Thyroid gland (tissue), 4 donors: ENCODE measurements around the gene ITCH. TPM values are rescaled to one million over a fixed set of nuclear protein-coding genes. Genes with fewer than 3 reads are reported as not detected.

Source experiments
- DNase-seq, 2 donors: peaks; one replicate each; pipeline ENCODE4 v3.0.0-alpha.2; 2019
- H3K27ac ChIP-seq, 3 donors: fragments of 200-600 bp; sonication (generic); 1 replicate in 2 of 3; 2 replicates in 1 of 3; pipeline ENCODE4 v1.5.1; 2016 to 2019; ENCODE audit warnings: mild to moderate bottlenecking in 1 of 3, moderate library complexity in 1 of 3
- H3K27me3 ChIP-seq: fragments of 200-600 bp; sonication (generic); one replicate; pipeline ENCODE4 v1.5.1; 2019
- H3K36me3 ChIP-seq, 2 donors: fragments of 200-600 bp; sonication (generic); one replicate each; pipeline ENCODE4 v1.5.1; 2016 to 2019
- H3K4me1 ChIP-seq, 2 donors: fragments of 200-600 bp; sonication (generic); one replicate each; pipeline ENCODE4 v1.5.1; 2017 to 2019
- H3K4me3 ChIP-seq, 3 donors: fragments of 200-600 bp; sonication (generic); replicated peaks in 1 of 3; 1 replicate in 2 of 3; 2 replicates in 1 of 3; pipeline ENCODE4 v1.5.1; 2016; ENCODE audit warnings: mild to moderate bottlenecking in 1 of 3
- H3K9me3 ChIP-seq: fragments of 200-600 bp; sonication (generic); one replicate; pipeline ENCODE4 v1.5.1; 2017
- CTCF ChIP-seq, 6 experiments: fragments of 200-600 bp in 3 of 6; fragments of 450-650 bp in 3 of 6; sonication (generic) in 3 of 6; IDR thresholded peaks; one replicate each; pipeline ENCODE4 v1.5.1; 2016 to 2019; ENCODE audit warnings: antibody characterized with exemption in 6 of 6, mild to moderate bottlenecking in 2 of 6, inconsistent platforms in 1 of 6, moderate library complexity in 1 of 6
- POLR2A ChIP-seq, 2 donors: fragments of 450-650 bp; IDR thresholded peaks; one replicate each; pipeline ENCODE4 v1.6.1; 2017; ENCODE audit warnings: antibody characterized with exemption in 2 of 2, mild to moderate bottlenecking in 2 of 2, moderate library complexity in 1 of 2
- WGBS, 2 donors: methylation state at CpG; one replicate each; pipeline ENCODE4 v1.1.5; 2017; 5-methylcytosine and 5-hydroxymethylcytosine counted together
- intact Hi-C: fragments of 100-400 bp; cut with DNase I; formaldehyde crosslinking; loops from one replicate; pipeline ENCODE4 v1.15.1; 2023
- total RNA-seq, 4 donors: library from RNA; depleted of rRNA; stranded (reverse); fragments of >200 nt; gene quantifications; one replicate each; pipeline ENCODE4 v1.2.3, GENCODE V29; 2016

ITCH gene
- total RNA-seq: 100 to 1,000 TPM in 1 of 4 donors, 10 to 100 TPM in 3; 67.5 to 120 (median 75.5) TPM

DNA sequence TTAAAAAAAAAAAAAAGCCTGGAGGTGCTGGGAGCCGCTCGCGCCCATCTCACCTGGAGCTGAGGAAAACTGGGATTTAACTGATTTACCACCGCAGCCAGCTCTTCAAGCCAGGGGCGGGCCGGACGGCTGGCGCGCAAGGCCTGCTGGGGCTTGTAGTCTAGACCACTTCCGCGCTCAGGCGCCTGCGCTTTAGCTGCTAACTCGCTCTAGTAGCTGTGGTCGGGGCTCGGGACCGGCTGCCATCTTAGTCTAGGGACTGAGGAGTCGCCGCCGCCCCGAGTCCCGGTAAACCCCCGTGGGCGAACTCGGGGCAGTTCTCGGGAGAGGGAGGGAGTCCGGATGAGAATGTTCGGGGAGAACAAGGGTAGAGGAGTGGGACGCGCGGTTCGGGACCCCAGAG is at the start of gene ITCH:
ITCH (plus strand) TSS at position 212 of the 403 bp plus-strand sequence. CDS start 30,539 bp downstream, outside the sequence.
- Histone ChIP-seq H3K27me3 (no peaks in the 10 kb centered on the region), H3K4me1 (peaks cover 37 to 49% of the 10 kb centered on the region in 2 donors), H3K27ac (peak within 1 kb of the TSS; percentile 87 to 91 (median 89)), H3K9me3 (no peaks in the 10 kb centered on the region), H3K4me3 (peak within 1 kb of the TSS; percentile 90 to 100 (median 93)), H3K36me3 (no peaks in the 10 kb centered on the region)
- intact Hi-C loops: no loop called here
- TF ChIP-seq POLR2A (IDR thresholded peaks at IDR 0.05) (peak; percentile 75 to 97), CTCF (IDR thresholded peaks at IDR 0.05) (no peak)
- peak; percentile 97 to 98 for DNase-seq
- 0% methylated on average over 13 to 32 of the region's 32 CpGs for WGBS, 2 donors

GRCh38 chr20:34315236-34315635 is 47.8 kb upstream of the ITCH start:
- DNase-seq: no peak
- TF ChIP-seq POLR2A (IDR thresholded peaks at IDR 0.05) (no peak), CTCF (IDR thresholded peaks at IDR 0.05) (no peak)
- H3K27ac ChIP-seq: no peak overlapping the region
- intact Hi-C loops: loop anchor here (10.0 kb wide), 1 partner anchor 220 kb away; no protein-coding TSS in a partner anchor
- no peaks in the 10 kb centered on the region for H3K9me3 ChIP-seq
- no peaks in the 10 kb centered on the region for H3K27me3 ChIP-seq
- H3K4me1 ChIP-seq: peaks cover 0 to 9% of the 10 kb centered on the region in 2 donors
- 88 to 90% methylated on average over 3 of the region's 3 CpGs for WGBS, 2 donors
- H3K36me3 ChIP-seq: no peaks in the 10 kb centered on the region
- H3K4me3 ChIP-seq: no peak overlapping the region

DNA sequence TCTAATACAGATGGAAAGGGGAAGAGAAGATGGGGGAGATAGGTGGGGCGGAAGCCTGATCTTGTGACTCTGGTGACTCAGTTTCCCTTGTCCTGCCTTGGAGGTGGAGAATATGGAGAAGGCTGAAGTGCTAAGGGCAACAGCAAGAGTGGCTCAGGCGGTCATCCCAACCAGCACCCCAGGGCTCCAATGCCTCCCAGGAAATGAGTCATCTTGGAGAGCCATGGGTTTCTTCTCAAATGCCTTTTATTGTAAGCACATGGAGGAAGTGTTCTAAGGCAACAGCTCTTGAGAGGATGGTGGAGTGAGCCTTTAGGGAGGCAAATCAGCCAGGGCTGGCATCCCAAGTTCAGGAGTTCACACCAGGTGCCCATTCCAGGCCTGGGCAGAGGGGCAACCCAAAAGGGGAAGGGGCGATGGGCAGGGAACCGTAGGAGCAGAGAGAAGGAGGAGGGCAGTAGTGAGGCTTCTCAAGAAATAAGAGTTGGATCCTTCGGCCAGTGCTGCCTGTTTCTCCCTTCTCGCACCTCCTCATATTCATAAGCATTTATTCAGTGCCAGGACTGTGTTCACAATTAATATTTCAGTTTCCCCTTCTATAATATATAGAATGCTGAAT is 46.8 kb upstream of the ITCH start:
- WGBS, 2 donors: 92 to 94% methylated on average over 6 of the region's 6 CpGs
- Histone ChIP-seq H3K4me3 (no peak overlapping the region), H3K4me1 (peaks cover 0 to 9% of the 10 kb centered on the region in 2 donors), H3K9me3 (no peaks in the 10 kb centered on the region), H3K36me3 (no peaks in the 10 kb centered on the region), H3K27ac (no peak overlapping the region), H3K27me3 (no peaks in the 10 kb centered on the region)
- intact Hi-C loops: loop anchor here (10.0 kb wide), 1 partner anchor 218 kb away; no protein-coding TSS in a partner anchor
- TF ChIP-seq POLR2A (IDR thresholded peaks at IDR 0.05) (no peak), CTCF (IDR thresholded peaks at IDR 0.05) (no peak)
- DNase-seq: no peak

DNA sequence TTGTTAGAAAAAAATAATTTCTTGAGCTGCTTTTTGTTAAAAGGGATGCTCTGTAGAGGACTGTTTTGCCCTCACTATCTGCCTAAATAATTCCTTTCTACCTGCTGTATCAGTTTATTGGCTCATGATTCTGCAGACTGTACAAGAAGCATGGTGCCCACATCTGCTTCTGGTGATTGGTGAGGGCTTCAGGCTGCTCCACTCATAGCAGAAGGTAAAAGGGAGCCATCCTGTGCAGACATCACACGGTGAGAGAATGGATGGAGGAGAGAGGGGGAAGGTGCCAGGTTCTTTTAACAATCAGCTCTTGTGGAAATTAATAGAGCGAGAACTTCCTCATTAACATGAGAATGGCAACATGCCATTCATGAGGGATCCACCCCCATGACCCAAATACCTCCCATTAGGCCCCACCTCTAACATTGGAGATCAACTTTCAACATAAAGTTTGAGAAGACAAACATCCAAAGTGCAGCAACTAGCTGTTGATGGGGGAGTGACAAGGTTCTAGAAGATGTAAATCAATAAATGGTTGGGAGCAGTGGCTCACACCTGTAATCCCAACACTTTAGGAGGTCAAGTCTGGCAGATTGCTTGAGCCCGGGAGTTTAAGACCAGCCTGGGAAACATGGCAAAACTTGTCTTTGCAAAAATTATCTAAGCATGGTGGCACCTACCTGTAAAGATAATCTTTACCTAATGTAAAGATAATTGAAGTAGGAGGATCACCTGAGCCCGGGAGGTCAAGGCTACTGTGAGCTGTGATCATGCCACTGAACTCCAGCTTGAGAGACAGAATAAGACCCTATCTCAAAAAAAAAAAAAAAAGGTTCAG is 44.2 kb upstream of the ITCH start:
- intact Hi-C loops: loop anchor here (10.0 kb wide), 1 partner anchor 216 kb away; no protein-coding TSS in a partner anchor
- 85 to 86% methylated on average over 4 of the region's 4 CpGs for WGBS, 2 donors
- Histone ChIP-seq H3K27ac (no peak overlapping the region), H3K9me3 (no peaks in the 10 kb centered on the region), H3K4me3 (no peak overlapping the region), H3K27me3 (no peaks in the 10 kb centered on the region), H3K36me3 (no peaks in the 10 kb centered on the region), H3K4me1 (no peaks in the 10 kb centered on the region)
- TF ChIP-seq POLR2A (IDR thresholded peaks at IDR 0.05): no peak
- TF ChIP-seq CTCF (IDR thresholded peaks at IDR 0.05): no peak
- DNase-seq: no peak

- 73 to 80% methylated on average over 3 of the region's 3 CpGs for WGBS, 2 donors
- no peak overlapping the region for H3K4me3 ChIP-seq
- no peaks in the 10 kb centered on the region for H3K27me3 ChIP-seq
- intact Hi-C loops: no loop called here
- no peak for DNase-seq
- H3K9me3 ChIP-seq: no peaks in the 10 kb centered on the region
- no peaks in the 10 kb centered on the region for H3K4me1 ChIP-seq
- H3K36me3 ChIP-seq: no peaks in the 10 kb centered on the region
- TF ChIP-seq CTCF (IDR thresholded peaks at IDR 0.05) (no peak), POLR2A (IDR thresholded peaks at IDR 0.05) (no peak)
- H3K27ac ChIP-seq: no peak overlapping the region
Measured at GRCh38 chr20:34320861-34321260, 42.2 kb upstream of the ITCH start.
